Urothelium cell line (cell line): ENCODE data around the gene RARA.
"Not testable (repeated sequence)": the region's sequence is repeated elsewhere in the genome, so short reads cannot be mapped to it uniquely, and the experiment has no call there.

Experiments used
- DNase-seq: peaks from one replicate; pipeline ENCODE4 v3.0.0; 2011; ENCODE audit warnings: low spot score, mixed read lengths
- FAIRE-seq: peaks from 2 replicates; lab custom pipeline; 2011; peaks lifted over from hg19 to GRCh38; lab: Jason Lieb, UNC

The RARA gene

DNA sequence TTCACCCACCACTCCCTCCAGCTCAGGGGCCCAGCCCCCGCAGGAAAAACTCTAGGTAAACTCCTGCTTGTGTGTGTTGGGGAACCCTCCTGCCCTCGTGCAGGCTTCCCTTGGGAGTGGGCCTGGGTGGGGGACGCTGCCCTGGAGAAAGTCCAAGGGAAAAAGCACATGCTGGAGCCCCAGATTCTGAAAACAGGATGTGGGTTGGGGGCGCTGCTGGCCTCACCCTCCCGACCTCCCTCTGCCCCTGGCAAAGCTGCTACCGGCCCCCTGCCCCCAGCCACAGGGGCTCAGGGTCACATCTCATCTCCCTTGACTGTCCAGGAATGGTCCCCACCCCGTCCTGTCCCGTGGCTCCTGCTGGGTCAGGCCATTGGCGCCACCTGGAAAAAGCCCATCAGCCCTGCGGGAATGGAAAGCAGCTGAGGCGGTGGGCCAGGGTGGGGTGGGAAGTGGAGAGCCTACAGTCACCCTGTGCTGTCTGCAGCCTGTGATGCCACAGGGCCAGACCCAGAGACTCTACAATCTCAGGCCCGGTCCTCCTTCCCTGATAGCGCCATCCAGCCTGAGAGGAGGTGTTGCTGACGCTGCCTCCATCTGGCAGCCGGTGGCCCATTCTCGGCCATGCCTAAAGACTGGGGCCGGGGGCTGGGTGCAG, 58.0 kb downstream of the RARA start:
- FAIRE-seq (no peak), DNase-seq (peak; percentile 2)

- DNase-seq, FAIRE-seq: not testable (repeated sequence)
Observed at GRCh38 chr17:40367728-40368127, 58.7 kb downstream of the RARA start.

- FAIRE-seq: no peak
- no peak for DNase-seq
Observed at GRCh38 chr17:40369923-40370322, 60.9 kb downstream of the RARA start.

DNA sequence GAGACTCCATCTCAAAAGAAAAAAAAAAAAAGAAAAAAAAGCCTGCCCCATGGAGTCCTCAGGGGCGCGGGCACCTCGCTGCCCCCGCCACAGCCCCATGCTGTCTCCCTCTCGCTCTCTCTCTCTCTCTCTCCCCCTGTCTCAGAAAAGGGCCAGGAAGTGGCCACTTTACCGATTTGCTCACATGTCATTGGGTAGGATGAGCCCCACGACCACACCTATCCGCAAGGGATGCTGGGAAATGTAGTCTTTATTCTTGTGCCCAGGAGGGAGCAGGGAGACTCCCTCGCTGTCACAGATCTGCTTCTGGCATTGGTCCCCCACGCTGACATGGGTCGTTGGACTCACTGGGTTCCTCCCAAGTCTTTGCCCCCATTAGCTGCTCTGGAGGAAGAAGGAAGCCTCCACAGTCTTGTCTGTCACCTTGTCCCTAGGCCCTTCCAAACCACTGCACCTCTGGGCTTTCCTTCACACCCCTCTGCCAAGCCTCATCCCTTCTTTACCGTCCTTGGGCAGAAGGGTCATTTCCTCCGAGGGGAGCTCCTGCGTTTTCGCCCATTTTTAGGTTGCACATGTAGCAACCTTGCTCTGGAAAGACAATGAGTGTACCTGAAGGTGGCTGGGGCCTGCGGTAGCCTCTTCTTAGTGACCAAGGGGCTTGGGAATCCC, 62.4 kb downstream of the RARA start:
- DNase-seq (peak; percentile 48), FAIRE-seq (no peak)

- DNase-seq (no peak), FAIRE-seq (no peak)
Observed at GRCh38 chr17:40372031-40372430, 63.1 kb downstream of the RARA start.

DNA sequence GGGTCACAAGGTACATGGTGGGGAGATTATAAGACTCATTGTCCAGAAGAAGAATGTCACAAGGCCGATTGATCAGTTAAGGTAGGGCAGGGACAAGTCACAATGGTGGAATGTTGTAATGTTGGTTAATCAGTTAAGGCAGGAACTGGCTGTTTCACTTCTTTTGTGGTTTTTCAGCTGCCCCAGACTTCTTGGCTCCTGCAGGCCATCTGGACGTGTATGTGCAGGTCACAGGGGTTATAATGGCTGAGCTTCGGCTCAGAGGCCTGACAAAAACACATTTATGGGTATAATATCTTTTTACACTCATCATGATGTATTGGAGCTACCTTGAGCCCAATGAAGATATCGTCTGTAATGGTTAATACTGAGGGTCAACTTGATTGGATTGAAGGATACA, 63.7 kb downstream of the RARA start:
- not testable (repeated sequence) for FAIRE-seq, DNase-seq

DNA sequence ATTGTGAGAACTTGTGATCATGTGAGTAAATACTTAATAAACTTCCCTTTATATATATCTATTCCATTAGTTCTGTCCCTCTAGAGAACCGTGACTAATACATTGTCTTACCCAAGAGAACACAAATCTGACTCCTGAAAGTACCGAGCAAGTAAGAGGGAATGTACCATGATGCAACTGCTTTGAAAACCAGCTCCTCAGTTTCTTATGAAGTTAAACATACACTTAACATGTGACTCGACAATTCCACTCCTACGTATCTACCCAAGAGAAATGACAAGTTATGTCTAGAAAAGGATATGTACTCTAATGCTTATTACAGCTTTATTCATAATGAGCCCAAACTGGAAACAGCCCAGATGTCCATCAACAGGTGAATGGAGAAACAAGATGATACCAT, 64.3 kb downstream of the RARA start:
- no peak for FAIRE-seq
- DNase-seq: no peak

DNA sequence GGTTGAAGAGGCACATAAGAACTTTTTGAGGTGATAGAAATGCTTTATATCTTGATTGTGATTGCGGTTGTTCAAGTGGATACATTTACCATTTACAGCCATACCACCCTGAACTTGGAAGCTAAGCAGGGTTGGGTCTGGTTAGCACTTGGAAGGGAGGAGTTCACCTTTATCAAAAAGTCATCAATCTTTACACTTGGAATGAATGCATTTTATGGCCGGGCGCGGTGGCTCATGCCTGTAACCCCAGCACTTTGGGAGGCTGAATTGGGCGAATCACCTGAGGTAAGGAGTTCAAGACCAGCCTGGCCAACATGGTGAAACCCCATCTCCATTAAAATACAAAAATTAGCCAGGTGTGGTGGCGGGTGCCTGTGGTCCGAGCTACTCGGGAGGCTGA, 65.0 kb downstream of the RARA start:
- FAIRE-seq (no peak), DNase-seq (no peak)

DNA sequence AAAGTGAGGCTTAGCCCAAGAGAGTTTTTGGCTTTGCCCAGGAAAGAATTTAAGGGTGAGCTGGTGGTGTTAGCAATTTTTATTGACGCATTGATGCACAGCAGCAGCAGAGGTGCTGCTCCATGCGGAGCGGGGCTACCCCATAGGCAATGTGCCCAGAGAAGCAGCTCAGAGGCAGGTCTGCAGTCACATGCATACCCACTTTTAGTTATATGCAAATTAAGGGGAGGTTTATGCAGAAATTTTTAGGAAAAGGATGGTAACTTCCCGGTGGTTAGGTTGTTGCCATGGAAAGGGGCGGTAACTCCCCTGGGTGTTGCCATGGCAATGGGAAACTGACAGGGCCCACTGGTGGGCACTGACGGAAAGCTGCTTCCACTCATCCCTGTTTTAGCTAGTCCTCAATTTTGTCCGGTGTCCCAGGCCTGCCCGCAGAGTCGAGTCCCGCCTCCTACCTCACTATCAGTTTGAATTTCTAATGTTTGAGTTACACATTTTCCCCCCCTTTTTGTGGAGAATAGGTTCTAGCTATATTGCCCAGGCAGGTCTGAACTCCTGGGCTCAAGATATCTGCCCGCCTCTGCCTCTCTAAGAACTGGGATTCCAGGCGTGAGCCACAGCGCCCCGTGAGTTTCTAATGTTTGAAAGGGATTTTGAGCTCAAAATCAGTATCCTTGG, 66.0 kb downstream of the RARA start:
- DNase-seq: no peak
- no peak for FAIRE-seq

DNA sequence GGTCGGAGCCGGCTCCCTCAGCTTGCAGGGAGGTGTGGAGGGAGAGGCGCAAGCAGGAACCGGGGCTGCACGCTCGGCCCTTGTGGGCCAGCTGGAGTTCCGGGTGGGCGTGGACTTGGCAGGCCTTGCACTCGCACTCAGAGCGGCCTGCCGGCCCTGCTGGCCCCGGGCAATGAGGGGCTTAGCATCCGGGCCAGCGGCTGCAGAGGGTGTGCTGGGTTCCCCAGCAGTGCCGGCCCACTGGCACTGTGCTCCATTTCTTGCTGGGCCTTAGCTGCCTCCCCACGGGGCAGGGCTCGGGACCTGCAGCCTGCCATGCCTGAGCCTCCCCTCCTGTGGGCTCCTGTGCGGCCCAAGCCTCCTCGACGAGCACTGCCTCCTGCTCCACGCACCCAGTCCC, 66.8 kb downstream of the RARA start:
- FAIRE-seq: not testable (repeated sequence)

GRCh38 chr17:40376541-40376940, 67.6 kb downstream of the RARA start:
- not testable (repeated sequence) for FAIRE-seq, DNase-seq

More for the DNA sequence above, 66.8 kb downstream of the RARA start:
- not testable (repeated sequence) for DNase-seq

GRCh38 chr17:40377832-40378231, 68.9 kb downstream of the RARA start:
- no peak for FAIRE-seq
- no peak for DNase-seq

GRCh38 chr17:40378966-40379365, 70.0 kb downstream of the RARA start:
- no peak for DNase-seq
- no peak for FAIRE-seq

- no peak for FAIRE-seq
Observed at GRCh38 chr17:40382251-40382650, 73.3 kb downstream of the RARA start.

DNA sequence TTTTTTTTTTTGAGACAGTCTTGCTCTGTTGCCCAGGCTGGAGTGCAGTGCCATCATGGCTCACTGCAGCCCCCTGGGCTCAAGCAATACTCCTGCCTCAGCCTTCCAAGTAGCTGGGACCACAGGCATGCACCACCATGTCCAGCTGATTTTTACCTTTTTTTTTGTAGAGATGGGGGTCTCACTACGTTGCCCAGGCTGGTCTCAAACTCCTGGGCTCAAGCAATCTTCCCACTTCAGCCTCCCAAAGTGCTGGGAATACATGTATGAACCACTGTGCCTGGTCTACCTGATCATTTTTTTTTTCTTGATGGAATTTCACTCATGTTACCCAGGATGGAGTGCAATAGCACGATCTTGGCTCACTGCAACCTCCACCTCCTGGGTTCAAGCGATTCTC, 77.6 kb downstream of the RARA start:
- not testable (repeated sequence) for FAIRE-seq

More at GRCh38 chr17:40382251-40382650, 73.3 kb downstream of the RARA start:
- no peak for DNase-seq

GRCh38 chr17:40399185-40399584, 90.2 kb downstream of the RARA start:
- no peak for FAIRE-seq
- peak; percentile 35 for DNase-seq

More for the DNA sequence above, 77.6 kb downstream of the RARA start:
- not testable (repeated sequence) for DNase-seq

DNA sequence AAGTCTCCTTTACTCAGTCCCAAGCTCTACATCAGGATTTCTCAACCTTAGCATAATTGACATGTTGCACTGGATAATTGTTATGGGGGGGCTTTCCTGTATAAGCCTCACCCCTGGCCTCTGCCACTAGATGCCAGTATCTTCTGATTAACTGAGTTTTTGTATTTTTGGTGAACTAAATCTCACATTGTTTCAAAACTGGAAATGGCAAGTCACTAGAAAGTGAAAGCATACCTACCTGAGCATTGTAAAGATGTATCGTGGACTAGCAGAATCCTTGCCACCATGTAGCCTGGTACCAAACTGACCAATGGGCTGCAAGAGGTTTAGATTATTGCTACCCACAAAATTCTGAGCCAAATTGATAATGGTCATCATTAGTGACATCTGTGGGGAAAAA, 93.7 kb downstream of the RARA start:
- FAIRE-seq (no peak), DNase-seq (no peak)

DNA sequence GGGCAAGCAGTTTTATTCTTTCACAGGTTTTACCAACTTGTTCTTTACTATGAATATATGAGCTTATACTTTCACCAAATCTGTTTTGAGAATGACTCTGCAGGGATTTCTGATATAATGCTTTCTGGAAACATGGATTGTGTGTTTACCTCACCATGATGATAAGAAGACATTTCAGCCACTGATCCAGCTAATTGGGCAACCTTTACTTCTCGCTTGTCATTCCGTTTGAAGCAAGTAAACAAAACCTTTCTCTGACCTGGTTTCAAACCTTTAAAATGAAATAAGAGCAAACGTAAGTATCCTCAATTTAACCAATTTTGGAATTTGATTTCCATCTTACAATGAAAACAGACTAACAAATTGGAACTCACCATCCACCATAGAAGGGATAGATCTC, 95.0 kb downstream of the RARA start:
- DNase-seq (no peak), FAIRE-seq (no peak)
